AG09309 (cell line): ENCODE data around the gene CAMK2G.

Source experiments
- DNase-seq: peaks from one replicate; pipeline ENCODE4 v3.0.0-alpha.2; 2010; ENCODE audit warnings: low read depth
- H3K4me3 ChIP-seq: 2 replicates; pipeline ENCODE4 v1.5.1; 2011; ENCODE audit warnings: mild to moderate bottlenecking, low read depth, low read length, moderate library complexity; ENCODE audit not compliant: control insufficient read depth
- CTCF ChIP-seq: IDR thresholded peaks from 2 replicates; pipeline ENCODE4 v1.5.1; 2011; ENCODE audit warnings: mild to moderate bottlenecking, low read depth, low read length, inconsistent platforms; ENCODE audit not compliant: insufficient read depth, control insufficient read depth; ENCODE audit errors: missing control alignments

CAMK2G gene

GRCh38 chr10:73810735-73811465, 63.5 kb downstream of the CAMK2G start:
- no peak for DNase-seq
- no peak for TF ChIP-seq CTCF
- peak overlapping the region; percentile 76 for H3K4me3 ChIP-seq

- TF ChIP-seq CTCF: no peak
- peak; percentile 37 for DNase-seq
- H3K4me3 ChIP-seq: peak overlapping the region; percentile 76
Measured at GRCh38 chr10:73810358-73810734, 64.0 kb downstream of the CAMK2G start.

- TF ChIP-seq CTCF: no peak
- DNase-seq: no peak
- no peak overlapping the region for H3K4me3 ChIP-seq
Measured at GRCh38 chr10:73809061-73809818, 65.1 kb downstream of the CAMK2G start.

- no peak for TF ChIP-seq CTCF
Measured at GRCh38 chr10:73808021-73808815, 66.1 kb downstream of the CAMK2G start.

GRCh38 chr10:73807471-73807870, 66.9 kb downstream of the CAMK2G start:
- no peak overlapping the region for H3K4me3 ChIP-seq
- TF ChIP-seq CTCF: no peak
- DNase-seq: no peak

More at GRCh38 chr10:73808021-73808815, 66.1 kb downstream of the CAMK2G start:
- no peak overlapping the region for H3K4me3 ChIP-seq
- no peak for DNase-seq

- no peak for DNase-seq
- H3K4me3 ChIP-seq: no peak overlapping the region
- no peak for TF ChIP-seq CTCF
Measured at GRCh38 chr10:73806176-73806950, 68.0 kb downstream of the CAMK2G start.
